IMR-90 (cell line): ENCODE results near the gene RAB4B.

Experiments used
- TF ChIP-seq, protein P1 (sequence below): conservative IDR thresholded peaks from 2 replicates; pipeline ENCODE4 v1.5.1; 2012; ENCODE audit warnings: mild to moderate bottlenecking, low read depth, low read length, improper control_type of control experiment
- TF ChIP-seq, protein P2 (sequence below): fragments of 150-350 bp; IDR thresholded peaks from 2 replicates; pipeline ENCODE4 v1.6.1; 2017; ENCODE audit warnings: mild to moderate bottlenecking, antibody characterized with exemption, low read length, low read depth

DNA sequence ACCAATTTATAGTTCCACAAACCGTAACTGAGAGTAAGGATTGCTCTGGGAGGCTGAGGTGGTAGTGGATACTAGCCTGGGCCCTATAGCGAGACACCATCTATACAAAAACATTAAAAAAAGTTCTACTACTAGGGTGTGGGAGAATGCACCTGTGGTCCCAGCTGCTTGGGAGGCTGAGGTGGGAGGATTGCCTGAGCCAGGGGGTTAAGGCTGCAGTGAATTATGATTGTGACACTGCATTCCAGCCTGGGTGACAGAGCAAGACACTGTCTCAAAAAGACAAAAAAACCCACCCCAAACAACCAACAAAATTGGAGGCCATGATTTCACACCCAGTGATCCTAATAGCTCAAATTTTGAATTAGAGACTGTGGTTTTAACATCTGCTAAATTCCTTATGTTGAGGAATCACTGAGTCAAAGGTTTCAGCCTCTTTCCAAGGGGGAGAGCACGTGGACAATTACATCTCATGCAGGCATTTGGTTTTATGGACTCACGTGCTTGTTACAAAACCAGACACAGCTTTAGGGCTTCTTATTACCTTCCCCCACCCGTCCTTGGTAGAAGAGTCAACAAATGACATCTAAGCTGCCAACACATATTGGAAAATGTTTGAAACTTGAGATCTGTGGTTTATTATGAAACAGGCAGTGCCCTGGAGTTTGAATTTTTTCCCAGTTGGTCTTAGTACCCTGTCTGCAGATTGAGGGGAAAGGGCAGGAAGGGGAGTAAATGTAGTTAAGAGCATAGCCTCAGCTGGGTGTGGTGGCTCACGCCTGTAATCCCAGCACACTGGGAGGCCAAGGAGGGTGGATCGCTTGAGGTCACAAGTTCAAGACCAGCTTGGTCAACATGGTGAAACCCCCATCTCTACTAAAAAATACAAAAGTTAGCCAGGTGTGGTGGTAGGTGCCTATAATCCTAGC lies 53.7 kb downstream of the RAB4B start:
- TF ChIP-seq, protein P1, sequence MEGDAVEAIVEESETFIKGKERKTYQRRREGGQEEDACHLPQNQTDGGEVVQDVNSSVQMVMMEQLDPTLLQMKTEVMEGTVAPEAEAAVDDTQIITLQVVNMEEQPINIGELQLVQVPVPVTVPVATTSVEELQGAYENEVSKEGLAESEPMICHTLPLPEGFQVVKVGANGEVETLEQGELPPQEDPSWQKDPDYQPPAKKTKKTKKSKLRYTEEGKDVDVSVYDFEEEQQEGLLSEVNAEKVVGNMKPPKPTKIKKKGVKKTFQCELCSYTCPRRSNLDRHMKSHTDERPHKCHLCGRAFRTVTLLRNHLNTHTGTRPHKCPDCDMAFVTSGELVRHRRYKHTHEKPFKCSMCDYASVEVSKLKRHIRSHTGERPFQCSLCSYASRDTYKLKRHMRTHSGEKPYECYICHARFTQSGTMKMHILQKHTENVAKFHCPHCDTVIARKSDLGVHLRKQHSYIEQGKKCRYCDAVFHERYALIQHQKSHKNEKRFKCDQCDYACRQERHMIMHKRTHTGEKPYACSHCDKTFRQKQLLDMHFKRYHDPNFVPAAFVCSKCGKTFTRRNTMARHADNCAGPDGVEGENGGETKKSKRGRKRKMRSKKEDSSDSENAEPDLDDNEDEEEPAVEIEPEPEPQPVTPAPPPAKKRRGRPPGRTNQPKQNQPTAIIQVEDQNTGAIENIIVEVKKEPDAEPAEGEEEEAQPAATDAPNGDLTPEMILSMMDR = no peak
- TF ChIP-seq, protein P2, sequence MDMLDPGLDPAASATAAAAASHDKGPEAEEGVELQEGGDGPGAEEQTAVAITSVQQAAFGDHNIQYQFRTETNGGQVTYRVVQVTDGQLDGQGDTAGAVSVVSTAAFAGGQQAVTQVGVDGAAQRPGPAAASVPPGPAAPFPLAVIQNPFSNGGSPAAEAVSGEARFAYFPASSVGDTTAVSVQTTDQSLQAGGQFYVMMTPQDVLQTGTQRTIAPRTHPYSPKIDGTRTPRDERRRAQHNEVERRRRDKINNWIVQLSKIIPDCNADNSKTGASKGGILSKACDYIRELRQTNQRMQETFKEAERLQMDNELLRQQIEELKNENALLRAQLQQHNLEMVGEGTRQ = peak; percentile 93
